Right atrium auricular region (tissue), 2 donors: ENCODE results near the gene EIF3C. TPM values are rescaled to one million over a fixed set of nuclear protein-coding genes. Genes with fewer than 3 reads are reported as not detected.
"Not testable (repeated sequence)": the region's sequence is repeated elsewhere in the genome, so short reads cannot be mapped to it uniquely, and the experiment has no call there.

ENCODE experiments used
- DNase-seq: peaks from one replicate; pipeline ENCODE4 v3.0.0-alpha.2; 2019; ENCODE audit warnings: low spot score
- H3K27ac ChIP-seq, 2 donors: fragments of 200-600 bp; sonication (generic); 1 replicate in 1 of 2; 2 replicates in 1 of 2; pipeline ENCODE4 v1.5.1; 2016 to 2019
- H3K27me3 ChIP-seq, 2 donors: fragments of 200-600 bp; sonication (generic); one replicate each; pipeline versions ENCODE4 v1.5.1 to v1.6.0; 2017 to 2019
- H3K36me3 ChIP-seq: fragments of 200-600 bp; sonication (generic); one replicate; pipeline ENCODE4 v1.5.1; 2016
- H3K4me1 ChIP-seq, 2 donors: fragments of 200-600 bp; sonication (generic); one replicate each; pipeline versions ENCODE4 v1.5.1 to v1.6.0; 2017 to 2019
- H3K4me3 ChIP-seq, 2 donors: fragments of 200-600 bp; sonication (generic); 1 replicate in 1 of 2; 2 replicates in 1 of 2; pipeline ENCODE4 v1.5.1; 2017 to 2019; ENCODE audit warnings: mild to moderate bottlenecking in 1 of 2, moderate library complexity in 1 of 2
- H3K9me3 ChIP-seq, 2 donors: fragments of 200-600 bp; sonication (generic); one replicate each; pipeline ENCODE4 v1.5.1; 2019
- total RNA-seq, 2 donors: library from RNA; depleted of rRNA; stranded (reverse); fragments of >200 nt; gene quantifications; one replicate each; pipeline ENCODE4 v1.1.0, GENCODE V29; 2016

The EIF3C gene
- 100 to 1,000 TPM; 161 to 202 TPM for total RNA-seq

DNA sequence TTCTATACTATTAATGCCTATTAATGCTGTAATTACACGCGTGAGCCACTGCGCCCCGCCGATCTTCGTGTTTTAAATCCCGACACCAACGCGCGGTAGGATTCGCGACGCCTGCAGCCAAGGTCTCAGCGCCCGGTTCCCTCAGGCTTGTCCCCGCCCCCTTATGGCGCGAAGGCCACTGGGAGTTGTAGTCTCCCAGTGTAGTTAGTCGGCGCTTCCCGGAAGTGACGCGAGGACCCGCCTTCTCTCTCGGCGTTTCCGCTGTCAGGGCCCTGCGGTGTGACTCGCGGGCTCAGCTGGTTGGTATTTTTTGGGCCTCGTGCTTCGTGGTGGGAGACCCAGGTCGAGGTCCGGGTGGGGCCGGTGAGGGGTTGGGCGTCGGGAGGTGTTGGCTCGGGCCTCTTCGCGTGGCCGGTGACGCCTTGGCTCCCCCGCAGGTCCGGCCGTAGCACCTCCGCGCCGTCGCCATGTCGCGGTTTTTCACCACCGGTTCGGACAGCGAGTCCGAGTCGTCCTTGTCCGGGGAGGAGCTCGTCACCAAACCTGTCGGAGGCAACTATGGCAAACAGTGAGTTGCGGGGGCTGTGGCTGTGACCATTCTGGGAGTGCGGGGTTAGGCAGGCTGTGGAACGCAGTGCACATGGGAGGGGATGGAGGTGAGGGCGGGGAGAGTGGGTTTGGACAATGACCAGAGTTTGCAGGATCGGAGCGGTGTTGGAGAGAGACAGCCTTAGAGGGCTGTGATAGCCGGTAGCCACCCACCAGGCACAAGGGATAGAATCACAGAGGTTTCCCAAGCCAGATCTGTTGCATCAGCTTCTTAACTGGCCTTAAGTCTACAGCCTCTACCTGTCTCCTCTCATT is at the start of gene EIF3C:
EIF3C (plus strand) TSS at position 245 of the 864 bp plus-strand sequence; CDS start at position 468, 223 bp downstream.
- H3K9me3 ChIP-seq, H3K27me3 ChIP-seq, H3K4me3 ChIP-seq, H3K4me1 ChIP-seq, DNase-seq, H3K36me3 ChIP-seq, H3K27ac ChIP-seq: not testable (repeated sequence)

DNA sequence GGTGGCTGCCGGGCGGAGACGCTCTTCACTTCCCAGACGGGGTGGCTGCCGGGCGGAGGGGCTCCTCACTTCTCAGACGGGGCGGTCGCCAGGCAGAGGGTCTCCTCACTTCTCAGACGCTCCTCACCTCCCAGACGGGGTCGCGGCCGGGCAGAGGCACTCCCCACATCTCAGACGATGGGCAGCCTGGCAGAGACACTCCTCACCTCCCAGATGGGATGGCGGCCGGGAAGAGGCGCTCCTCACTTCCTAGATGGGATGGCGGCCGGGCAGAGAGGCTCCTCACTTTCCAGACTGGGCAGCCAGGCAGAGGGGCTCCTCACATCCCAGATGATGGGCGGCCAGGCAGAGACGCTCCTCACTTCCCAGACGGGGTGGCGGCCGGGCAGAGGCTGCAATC is 45.0 kb upstream of the EIF3C start:
- H3K4me3 ChIP-seq, DNase-seq, H3K4me1 ChIP-seq, H3K9me3 ChIP-seq, H3K27me3 ChIP-seq, H3K27ac ChIP-seq, H3K36me3 ChIP-seq: not testable (repeated sequence)

DNA sequence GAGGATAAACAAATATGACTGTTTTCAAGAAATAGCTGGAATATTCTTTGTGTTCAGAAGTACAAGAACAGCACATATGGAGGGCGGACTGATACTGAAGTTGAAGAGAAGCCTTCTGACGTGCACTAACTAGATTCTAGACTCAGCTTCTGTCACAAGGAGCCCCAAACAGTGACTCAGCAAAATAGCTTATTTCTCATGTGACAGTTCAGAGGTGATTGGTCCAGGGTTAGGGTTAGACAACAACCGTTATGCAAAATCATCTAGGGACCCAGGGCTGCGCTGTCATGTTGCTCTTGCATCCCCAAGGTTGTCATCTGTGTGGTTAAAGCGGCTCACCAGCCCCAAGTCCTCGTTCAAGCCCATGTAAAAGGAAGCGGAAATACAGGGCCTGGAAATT is 43.8 kb upstream of the EIF3C start:
- not testable (repeated sequence) for H3K4me3 ChIP-seq, DNase-seq, H3K27me3 ChIP-seq, H3K27ac ChIP-seq, H3K9me3 ChIP-seq, H3K36me3 ChIP-seq, H3K4me1 ChIP-seq

GRCh38 chr16:28668199-28668598 is 43.1 kb upstream of the EIF3C start:
- H3K9me3 ChIP-seq, DNase-seq, H3K36me3 ChIP-seq, H3K4me3 ChIP-seq, H3K27me3 ChIP-seq, H3K4me1 ChIP-seq, H3K27ac ChIP-seq: not testable (repeated sequence)

DNA sequence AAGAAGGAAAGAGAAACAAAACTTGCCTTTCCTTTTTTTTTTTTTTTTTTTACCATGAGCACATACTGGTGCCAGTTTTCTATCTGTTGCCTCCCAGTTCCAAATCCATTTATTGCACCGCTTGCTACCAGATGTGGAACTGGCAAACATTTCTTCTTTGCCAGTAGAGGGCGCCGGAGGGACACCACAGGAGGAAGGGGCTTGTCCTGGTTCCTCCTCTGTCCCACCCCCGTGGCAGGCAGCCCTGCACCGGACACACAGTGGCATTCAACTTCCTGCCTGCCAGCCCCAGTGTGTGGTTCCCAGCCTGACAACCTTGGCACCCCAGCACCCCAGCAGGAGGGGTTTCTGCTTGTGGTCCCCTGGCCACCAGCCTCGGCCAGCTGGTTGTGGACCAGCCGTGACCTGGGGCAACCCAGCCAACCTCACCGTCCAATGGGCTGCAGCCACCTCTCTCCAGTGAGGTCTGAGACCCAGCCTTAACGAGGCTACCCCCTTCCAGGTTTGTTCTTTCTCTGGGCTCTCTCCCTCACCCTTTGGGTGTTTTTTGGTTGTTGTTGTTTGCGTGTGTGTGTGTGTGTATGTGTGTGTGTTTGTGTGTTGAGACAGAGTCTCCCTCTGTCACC is 22.8 kb upstream of the EIF3C start:
- not testable (repeated sequence) for H3K27ac ChIP-seq, H3K36me3 ChIP-seq, H3K9me3 ChIP-seq, H3K4me3 ChIP-seq, H3K4me1 ChIP-seq, H3K27me3 ChIP-seq, DNase-seq

- H3K27ac ChIP-seq, H3K9me3 ChIP-seq, H3K36me3 ChIP-seq, H3K4me1 ChIP-seq, H3K27me3 ChIP-seq, H3K4me3 ChIP-seq, DNase-seq: not testable (repeated sequence)
Observed at GRCh38 chr16:28689425-28689824, 21.8 kb upstream of the EIF3C start.

DNA sequence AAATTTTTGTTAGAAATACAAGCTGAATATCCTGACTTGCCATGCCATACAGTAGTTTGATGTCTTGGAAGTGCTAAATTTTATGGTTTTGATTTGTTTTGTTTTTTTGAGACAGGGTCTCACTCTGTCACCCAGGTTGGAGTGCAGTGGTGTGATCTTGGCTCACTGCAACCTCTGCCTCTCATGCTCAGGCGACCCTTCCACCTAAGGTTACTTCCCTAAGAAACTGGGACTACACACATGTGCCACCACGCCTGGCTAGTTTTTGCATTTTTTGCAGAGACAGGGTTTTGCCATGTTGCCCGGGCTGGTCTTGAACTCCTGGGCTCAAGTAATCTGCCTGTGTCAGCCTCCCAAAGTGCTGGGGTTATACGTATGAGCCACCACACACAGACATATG is 19.5 kb upstream of the EIF3C start:
- H3K4me3 ChIP-seq, H3K9me3 ChIP-seq, H3K4me1 ChIP-seq, H3K36me3 ChIP-seq, DNase-seq, H3K27ac ChIP-seq, H3K27me3 ChIP-seq: not testable (repeated sequence)

- not testable (repeated sequence) for DNase-seq, H3K4me3 ChIP-seq, H3K36me3 ChIP-seq, H3K27ac ChIP-seq, H3K4me1 ChIP-seq, H3K9me3 ChIP-seq, H3K27me3 ChIP-seq
Observed at GRCh38 chr16:28693257-28693950, 17.9 kb upstream of the EIF3C start.

DNA sequence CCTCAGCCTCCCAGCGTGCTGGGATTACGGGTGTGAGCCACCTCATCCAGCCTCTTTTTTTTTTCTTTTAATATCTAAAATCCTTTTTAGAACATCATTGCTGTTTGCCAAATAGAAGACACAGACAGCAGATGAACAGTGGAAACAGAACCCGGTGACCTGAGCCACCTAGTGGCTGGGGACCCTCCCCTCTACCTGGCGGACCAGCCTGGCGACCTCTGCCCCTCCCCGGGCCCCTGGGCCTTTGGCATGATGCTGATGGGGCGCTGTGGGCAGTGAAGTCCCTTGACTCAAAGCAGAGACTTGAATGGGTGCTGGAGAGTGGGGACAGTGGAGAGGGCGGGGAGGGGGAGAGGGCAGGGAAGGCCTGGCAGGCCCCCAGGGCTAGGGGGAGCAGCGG is 11.5 kb upstream of the EIF3C start:
- not testable (repeated sequence) for DNase-seq, H3K27me3 ChIP-seq, H3K4me3 ChIP-seq, H3K36me3 ChIP-seq, H3K4me1 ChIP-seq, H3K9me3 ChIP-seq, H3K27ac ChIP-seq

GRCh38 chr16:28700349-28700748 is 10.9 kb upstream of the EIF3C start:
- H3K27ac ChIP-seq, DNase-seq, H3K4me3 ChIP-seq, H3K9me3 ChIP-seq, H3K36me3 ChIP-seq, H3K4me1 ChIP-seq, H3K27me3 ChIP-seq: not testable (repeated sequence)

- H3K36me3 ChIP-seq, H3K4me3 ChIP-seq, DNase-seq, H3K4me1 ChIP-seq, H3K27me3 ChIP-seq, H3K27ac ChIP-seq, H3K9me3 ChIP-seq: not testable (repeated sequence)
Observed at GRCh38 chr16:28701384-28701783, 9.9 kb upstream of the EIF3C start.

DNA sequence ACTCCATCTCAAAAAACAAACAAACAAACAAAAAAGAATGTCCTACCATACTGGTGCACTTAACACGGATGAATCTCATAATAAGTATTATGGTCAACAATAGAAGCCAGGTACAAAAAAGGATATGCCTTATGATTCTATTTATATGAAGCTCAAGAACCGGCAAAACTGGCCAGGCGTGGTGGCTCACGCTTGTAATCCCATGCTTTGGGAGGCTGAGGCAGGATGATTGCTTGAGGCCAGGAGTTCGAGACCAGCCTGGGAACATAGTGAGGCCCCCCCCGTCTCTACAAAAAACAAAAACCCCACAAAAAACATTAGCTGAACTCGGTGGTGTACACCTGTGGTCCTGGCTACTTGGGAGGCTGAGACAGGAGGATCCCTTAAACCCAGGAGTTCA is 7.0 kb upstream of the EIF3C start:
- H3K36me3 ChIP-seq, H3K27me3 ChIP-seq, H3K4me1 ChIP-seq, H3K27ac ChIP-seq, H3K9me3 ChIP-seq, H3K4me3 ChIP-seq, DNase-seq: not testable (repeated sequence)

GRCh38 chr16:28722852-28723650 is 11.8 kb downstream of the EIF3C start:
- not testable (repeated sequence) for H3K4me3 ChIP-seq, H3K9me3 ChIP-seq, H3K27me3 ChIP-seq, DNase-seq, H3K27ac ChIP-seq, H3K36me3 ChIP-seq, H3K4me1 ChIP-seq

GRCh38 chr16:28731253-28731652 is 20.0 kb downstream of the EIF3C start:
- not testable (repeated sequence) for DNase-seq, H3K4me3 ChIP-seq, H3K9me3 ChIP-seq, H3K27me3 ChIP-seq, H3K4me1 ChIP-seq, H3K36me3 ChIP-seq, H3K27ac ChIP-seq
